Natural killer cell (primary cell): ENCODE results near the gene RHEB. TPM values are rescaled to one million over a fixed set of nuclear protein-coding genes. Genes with fewer than 3 reads are reported as not detected.

Experiments
- ATAC-seq, 3 donors: fragments of 150-1000 bp in 2 of 3; fragments of 200-7000 bp in 1 of 3; cut with Tn5 transposase; 1 replicate in 1 of 3; 2 replicates in 2 of 3; pipeline ENCODE4 v1.10.0; 2021; ENCODE audit warnings: mild to moderate bottlenecking in 2 of 3, moderate library complexity in 2 of 3
- DNase-seq, 2 donors: peaks; one replicate each; pipeline versions ENCODE4 v3.0.0 to v3.0.0-alpha.2; 2013 to 2021; ENCODE audit warnings: mixed read lengths in 1 of 2
- H3K27ac ChIP-seq: one replicate; pipeline ENCODE4 v1.5.1; 2013; ENCODE audit warnings: mild to moderate bottlenecking, low read length
- H3K27me3 ChIP-seq: one replicate; pipeline ENCODE4 v1.6.1; 2013; ENCODE audit warnings: low read length; ENCODE audit not compliant: control insufficient read depth, insufficient read depth
- H3K36me3 ChIP-seq: one replicate; pipeline ENCODE4 v1.6.1; 2013; ENCODE audit warnings: low read length; ENCODE audit not compliant: control insufficient read depth, insufficient read depth
- H3K4me1 ChIP-seq: one replicate; pipeline ENCODE4 v1.6.1; 2013; ENCODE audit warnings: low read length; ENCODE audit not compliant: control insufficient read depth, insufficient read depth
- H3K4me3 ChIP-seq: one replicate; pipeline ENCODE4 v1.5.1; 2013; ENCODE audit warnings: low read length
- H3K9me3 ChIP-seq: one replicate; pipeline ENCODE4 v1.6.1; 2013; ENCODE audit warnings: low read length; ENCODE audit not compliant: control insufficient read depth, insufficient read depth
- H3K27ac Mint-ChIP-seq, 2 donors: one replicate each; pipeline ENCODE4 v1.8.0; 2022; ENCODE audit warnings: mild to moderate bottlenecking in 2 of 2, mixed read lengths in 2 of 2, moderate library complexity in 1 of 2
- H3K27me3 Mint-ChIP-seq, 2 donors: one replicate each; pipeline ENCODE4 v1.8.0; 2022; ENCODE audit warnings: low read depth in 2 of 2, mixed read lengths in 2 of 2
- H3K36me3 Mint-ChIP-seq: one replicate; pipeline ENCODE4 v1.8.0; 2022; ENCODE audit warnings: mixed read lengths
- H3K4me1 Mint-ChIP-seq, 2 donors: one replicate each; pipeline ENCODE4 v1.8.0; 2022; ENCODE audit warnings: mixed read lengths in 2 of 2
- H3K4me3 Mint-ChIP-seq: one replicate; pipeline ENCODE4 v1.8.0; 2022; ENCODE audit warnings: mild to moderate bottlenecking, moderate library complexity, mixed read lengths
- H3K9me3 Mint-ChIP-seq, 2 donors: one replicate each; pipeline ENCODE4 v1.8.0; 2022; ENCODE audit warnings: mixed read lengths in 2 of 2
- CTCF ChIP-seq: fragments of 200-600 bp; IDR thresholded peaks from one replicate; pipeline ENCODE4 v1.8.0; 2022; ENCODE audit warnings: antibody characterized with exemption
- WGBS: methylation state at CpG from one replicate; pipeline ENCODE4 v1.1.7; 2013; ENCODE audit warnings: missing lambda C conversion rate; ENCODE audit not compliant: insufficient coverage; 5-methylcytosine and 5-hydroxymethylcytosine counted together
- intact Hi-C: fragments of 100-400 bp; cut with micrococcal nuclease; formaldehyde crosslinking; loops from one replicate; pipeline ENCODE4 v1.14.2; 2022
- total RNA-seq, 4 donors: library from RNA; stranded (reverse); fragments of 120-200 nt in 1 of 4; gene quantifications; one replicate each; pipeline versions ENCODE4 v1.2.3 to v1.2.4, GENCODE V29; 2013 to 2022

Gene RHEB
- total RNA-seq, 3 donors from 2014 or later (not counting 1 experiment from before 2014, with no cell fraction given): 51.0 to 63.3 (median 63.3) TPM

GRCh38 chr7:151559557-151560183, 40.0 kb upstream of the RHEB start:
- no peak for ATAC-seq
- no peaks in the 10 kb centered on the region for H3K9me3 Mint-ChIP-seq
- intact Hi-C loops: no loop called here
- no peak for TF ChIP-seq CTCF
- Histone ChIP-seq H3K4me3 (no peak overlapping the region), H3K27ac (no peak overlapping the region), H3K9me3 (no peaks in the 10 kb centered on the region), H3K4me1 (no peaks in the 10 kb centered on the region), H3K27me3 (no peaks in the 10 kb centered on the region), H3K36me3 (peaks cover 43% of the 10 kb centered on the region)
- peaks cover 7% of the 10 kb centered on the region for H3K36me3 Mint-ChIP-seq
- H3K4me1 Mint-ChIP-seq: no peaks in the 10 kb centered on the region
- no peaks in the 10 kb centered on the region for H3K27me3 Mint-ChIP-seq
- no peak overlapping the region for H3K4me3 Mint-ChIP-seq
- no peak for DNase-seq
- no peak overlapping the region for H3K27ac Mint-ChIP-seq
- 91% methylated on average over 4 of the region's 5 CpGs for WGBS

DNA sequence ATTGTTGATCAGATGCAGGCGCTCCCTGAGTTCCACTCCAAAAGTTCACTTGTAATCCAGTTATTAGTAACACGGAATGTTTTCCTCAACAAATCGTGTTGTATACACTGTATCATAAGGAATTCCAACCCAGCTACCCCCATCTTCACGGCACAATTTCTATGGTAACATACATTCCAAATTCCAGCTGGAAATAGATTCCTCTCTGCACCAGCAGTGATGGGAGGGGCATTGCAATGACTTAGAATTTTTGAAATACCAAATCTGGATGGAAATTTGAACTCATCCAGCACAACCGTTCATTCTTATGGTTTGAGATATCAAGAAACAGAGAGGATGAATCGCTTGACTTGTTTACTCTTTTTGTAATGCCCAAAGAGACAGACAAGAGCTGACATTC, 38.9 kb upstream of the RHEB start:
- peaks cover 7% of the 10 kb centered on the region for H3K36me3 Mint-ChIP-seq
- no peaks in the 10 kb centered on the region for H3K4me1 ChIP-seq
- no peak overlapping the region for H3K27ac Mint-ChIP-seq

DNA sequence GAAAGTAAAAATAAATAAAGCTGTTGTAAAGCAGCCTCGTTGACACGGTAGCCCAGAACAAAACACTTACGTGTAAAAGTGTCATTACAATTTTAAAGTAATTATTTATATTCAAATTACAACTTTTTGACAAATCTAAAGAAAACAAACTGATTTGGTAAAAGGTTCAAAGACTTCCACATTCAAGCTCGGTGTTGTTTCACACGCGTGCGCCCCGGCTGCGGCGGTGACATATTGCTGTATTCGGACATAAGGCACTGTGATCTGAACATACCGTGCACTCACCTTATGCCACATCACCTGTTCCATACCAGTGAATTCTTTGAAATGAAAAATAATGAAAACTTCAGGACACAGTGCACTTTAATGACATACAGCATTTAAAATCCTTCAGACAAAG, 36.9 kb upstream of the RHEB start:
- WGBS: 97% methylated on average over 9 of the region's 12 CpGs
- ATAC-seq (no peak), DNase-seq (no peak)
- no peaks in the 10 kb centered on the region for H3K36me3 Mint-ChIP-seq
- H3K27me3 Mint-ChIP-seq: no peaks in the 10 kb centered on the region
- Histone ChIP-seq H3K9me3 (no peaks in the 10 kb centered on the region), H3K27ac (no peak overlapping the region), H3K4me3 (no peak overlapping the region), H3K27me3 (no peaks in the 10 kb centered on the region), H3K36me3 (peaks cover 31% of the 10 kb centered on the region), H3K4me1 (no peaks in the 10 kb centered on the region)
- no peak overlapping the region for H3K27ac Mint-ChIP-seq
- H3K9me3 Mint-ChIP-seq: no peaks in the 10 kb centered on the region
- no peak for TF ChIP-seq CTCF
- H3K4me3 Mint-ChIP-seq: no peak overlapping the region
- peaks cover 0 to 8% of the 10 kb centered on the region in 2 donors for H3K4me1 Mint-ChIP-seq
- intact Hi-C loops: no loop called here

More for the DNA sequence above, 38.9 kb upstream of the RHEB start:
- TF ChIP-seq CTCF: no peak
- WGBS: 97% methylated on average over 6 of the region's 6 CpGs
- no peaks in the 10 kb centered on the region for H3K9me3 ChIP-seq
- Mint-ChIP-seq H3K9me3 (no peaks in the 10 kb centered on the region), H3K4me1 (no peaks in the 10 kb centered on the region), H3K4me3 (no peak overlapping the region), H3K27me3 (no peaks in the 10 kb centered on the region)
- no peak overlapping the region for H3K4me3 ChIP-seq
- H3K27me3 ChIP-seq: no peaks in the 10 kb centered on the region
- H3K36me3 ChIP-seq: peaks cover 39% of the 10 kb centered on the region
- H3K27ac ChIP-seq: no peak overlapping the region
- intact Hi-C loops: no loop called here
- DNase-seq (no peak), ATAC-seq (no peak)

- Histone ChIP-seq H3K36me3 (peaks cover 13% of the 10 kb centered on the region), H3K4me1 (no peaks in the 10 kb centered on the region), H3K27me3 (no peaks in the 10 kb centered on the region), H3K27ac (no peak overlapping the region), H3K4me3 (no peak overlapping the region), H3K9me3 (no peaks in the 10 kb centered on the region)
- intact Hi-C loops: no loop called here
- WGBS: 86% methylated on average over 15 of the region's 15 CpGs
- Mint-ChIP-seq H3K27me3 (no peaks in the 10 kb centered on the region), H3K4me1 (peaks cover 0 to 8% of the 10 kb centered on the region in 2 donors), H3K4me3 (no peak overlapping the region), H3K27ac (no peak overlapping the region), H3K9me3 (no peaks in the 10 kb centered on the region), H3K36me3 (no peaks in the 10 kb centered on the region)
- DNase-seq (no peak), ATAC-seq (peak in 1 of 3 donors; percentile 15)
- TF ChIP-seq CTCF: no peak
Measured at GRCh38 chr7:151553356-151553755, 33.7 kb upstream of the RHEB start.
